HepG2 (cell line): ENCODE results near the gene CRYZL1. TPM values are rescaled to one million over a fixed set of nuclear protein-coding genes. Genes with fewer than 3 reads are reported as not detected.

Experiments
- ARID2 ChIP-seq: sonication (generic); formaldehyde crosslinking; IDR thresholded peaks from 2 replicates; pipeline ENCODE4 v1.8.1; 2022; ENCODE audit warnings: mild to moderate bottlenecking, missing genetic modification reagents, borderline replicate concordance
- ATF2 ChIP-seq: sonication (generic); formaldehyde crosslinking; IDR thresholded peaks from 2 replicates; pipeline ENCODE4 v1.4.0; 2020; ENCODE audit warnings: missing genetic modification reagents
- E2F1 ChIP-seq: sonication (generic); formaldehyde crosslinking; IDR thresholded peaks from 2 replicates; pipeline ENCODE4 v1.5.0; 2020; ENCODE audit warnings: missing genetic modification reagents
- ELF4 ChIP-seq: sonication (generic); formaldehyde crosslinking; IDR thresholded peaks from 2 replicates; pipeline ENCODE4 v1.5.0; 2020; ENCODE audit warnings: missing genetic modification reagents, mild to moderate bottlenecking, moderate library complexity, borderline replicate concordance
- HDAC1 ChIP-seq: sonication (generic); formaldehyde crosslinking; IDR thresholded peaks from 2 replicates; pipeline ENCODE4 v1.5.1; 2020; ENCODE audit warnings: mild to moderate bottlenecking, missing genetic modification reagents
- ISX ChIP-seq: sonication (generic); formaldehyde crosslinking; conservative IDR thresholded peaks from 2 replicates; pipeline ENCODE4 v1.5.0; 2020; ENCODE audit warnings: missing genetic modification reagents
- LBX2 ChIP-seq: sonication (generic); formaldehyde crosslinking; IDR thresholded peaks from 2 replicates; pipeline ENCODE4 v1.5.0; 2020; ENCODE audit warnings: missing genetic modification reagents, mild to moderate bottlenecking, borderline replicate concordance
- MEF2D ChIP-seq: sonication (generic); formaldehyde crosslinking; IDR thresholded peaks from 2 replicates; pipeline ENCODE4 v1.5.1; 2020; ENCODE audit warnings: mild to moderate bottlenecking, missing genetic modification reagents
- MXD1 ChIP-seq: sonication (generic); formaldehyde crosslinking; IDR thresholded peaks from 2 replicates; pipeline ENCODE4 v1.4.0; 2020; ENCODE audit warnings: mild to moderate bottlenecking, missing genetic modification reagents
- NCOR1 ChIP-seq: fragments of 200-600 bp; sonication (generic); IDR thresholded peaks from 2 replicates; pipeline ENCODE4 v1.7.0; 2017; ENCODE audit warnings: antibody characterized with exemption, low read length, borderline replicate concordance
- NFRKB ChIP-seq: fragments of 450-650 bp; IDR thresholded peaks from 2 replicates; pipeline ENCODE4 v1.6.1; 2017
- NFYB ChIP-seq: sonication (generic); formaldehyde crosslinking; IDR thresholded peaks from 2 replicates; pipeline ENCODE4 v1.4.0; 2020; ENCODE audit warnings: missing genetic modification reagents
- NKX3-1 ChIP-seq: sonication (generic); formaldehyde crosslinking; IDR thresholded peaks from 2 replicates; pipeline ENCODE4 v1.5.0; 2020; ENCODE audit warnings: missing genetic modification reagents
- PAF1 ChIP-seq: IDR thresholded peaks from 2 replicates; pipeline ENCODE4 v1.6.1; 2016; ENCODE audit warnings: missing genetic modification reagents, missing compliant biosample characterization
- PLRG1 ChIP-seq: fragments of 450-650 bp; conservative IDR thresholded peaks from 2 replicates; pipeline ENCODE4 v1.6.1; 2016
- PTBP1 ChIP-seq: fragments of 200-400 bp; formaldehyde crosslinking; IDR thresholded peaks from 2 replicates; pipeline ENCODE4 v1.6.1; 2018; ENCODE audit warnings: low read length, low read depth; ENCODE audit not compliant: poor library complexity, severe bottlenecking
- RFX3 ChIP-seq: IDR thresholded peaks from 2 replicates; pipeline ENCODE4 v1.6.1; 2016; ENCODE audit warnings: missing biosample characterization, missing genetic modification reagents
- SNAPC2 ChIP-seq: sonication (generic); formaldehyde crosslinking; IDR thresholded peaks from 2 replicates; pipeline ENCODE4 v1.8.1; 2022; ENCODE audit warnings: mild to moderate bottlenecking, missing genetic modification reagents
- SOX5 ChIP-seq: IDR thresholded peaks from 2 replicates; pipeline ENCODE4 v1.6.1; 2016; ENCODE audit warnings: borderline replicate concordance
- SRSF1 ChIP-seq: fragments of 200-400 bp; formaldehyde crosslinking; optimal IDR thresholded peaks from 2 replicates; pipeline ENCODE3; 2017; ENCODE audit warnings: mild to moderate bottlenecking, low read depth, low read length, moderate library complexity
- TAF1 ChIP-seq: sonication (generic); formaldehyde crosslinking; IDR thresholded peaks from 2 replicates; pipeline ENCODE4 v1.4.0; 2020; ENCODE audit warnings: missing genetic modification reagents
- ZBTB34 ChIP-seq: sonication (generic); formaldehyde crosslinking; IDR thresholded peaks from 2 replicates; pipeline ENCODE4 v1.8.0; 2022; ENCODE audit warnings: mild to moderate bottlenecking, missing genetic modification reagents
- ZNF713 ChIP-seq: sonication (generic); formaldehyde crosslinking; IDR thresholded peaks from 2 replicates; pipeline ENCODE4 v1.4.0; 2020; ENCODE audit warnings: mild to moderate bottlenecking, missing genetic modification reagents
- ZNF737 ChIP-seq: sonication (generic); formaldehyde crosslinking; IDR thresholded peaks from 2 replicates; pipeline ENCODE4 v1.5.0; 2020; ENCODE audit warnings: missing genetic modification reagents, mild to moderate bottlenecking, borderline replicate concordance
- polyA plus RNA-seq, 8 experiments: library from polyadenylated mRNA; depleted of rRNA in 3 of 8; stranded (reverse) in 7 of 8; unstranded in 1 of 8; fragments of >200 nt; fragmentation: Illumina TruSeq in 4 of 8; extraction: Trizol in 4 of 8; gene quantifications; 2 replicates each; pipeline versions ENCODE4 v1.2.1 to v1.2.3, GENCODE V29; 2011 to 2016; ENCODE audit warnings: low read depth in 4 of 8, missing spikeins in 1 of 8, mixed read lengths in 1 of 8; ENCODE audit not compliant: insufficient read depth in 1 of 8
- total RNA-seq, 5 experiments: library from RNA; depleted of rRNA; stranded (reverse); fragments of >200 nt; fragmentation: Illumina TruSeq; extraction: Trizol; gene quantifications; 2 replicates each; pipeline ENCODE4 v1.2.3, GENCODE V29; 2016; ENCODE audit warnings: low read depth in 1 of 5

The CRYZL1 gene
- total and polyA plus RNA-seq, 2 of the 13 experiments (the other 11 are each of a cell fraction or from before 2014, with no cell fraction given), result 20.3 to 27.7 TPM

GRCh38 chr21:33642027-33642895, 720 bp upstream of the CRYZL1 start, which contains the start of gene ITSN1 (continued):
- TF ChIP-seq ZNF713 (CRISPR knock-in tag) (0 out of 2 replicates have a peak, but pooled peaks have one; percentile 63), HDAC1 (CRISPR knock-in tag) (no peak; the same call in none of the 2 replicates), ELF4 (CRISPR knock-in tag) (peak; percentile 96; the same call in 1 of the 2 replicates), PTBP1 (no peak), ATF2 (CRISPR knock-in tag) (no peak; the same call in 1 of the 2 replicates), RFX3 (CRISPR knock-in tag) (no peak), NFYB (peak; percentile 83), E2F1 (CRISPR knock-in tag) (no peak), ZNF737 (CRISPR knock-in tag) (no peak), MXD1 (no peak), PLRG1 (no peak), ZBTB34 (CRISPR knock-in tag) (no peak), SNAPC2 (peak; percentile 96), ARID2 (no peak), SRSF1 (no peak), TAF1 (CRISPR knock-in tag) (peak; percentile 84), NFRKB (no peak), ISX (CRISPR knock-in tag) (no peak), NCOR1 (peak; percentile 45; the same call in 1 of the 2 replicates), NKX3-1 (no peak), LBX2 (CRISPR knock-in tag) (no peak), MEF2D (CRISPR knock-in tag) (no peak), SOX5 (no peak), PAF1 (CRISPR knock-in tag) (no peak)
